ENCODE data around the gene ZNF48. TPM values are rescaled to one million over a fixed set of nuclear protein-coding genes. Genes with fewer than 3 reads are reported as not detected.
A peak's percentile ranks its signal among the peaks of the same experiment; 100 is the strongest.

ZNF48 gene
- polyA plus RNA-seq (2013, experiment 1 of 4), result 45.3 TPM
- polyA plus RNA-seq (2013, experiment 2 of 4), result 53.1 TPM
- 34.0 TPM for polyA plus RNA-seq (2013, experiment 3 of 4)
- 39.1 TPM for polyA plus RNA-seq (2013, experiment 4 of 4)

GRCh38 chr16:30395155-30395991, at the start of gene ZNF48:
Gene ZNF48 (plus strand): TSS chr16:30395420. CDS start chr16:30395795, 375 bp downstream.
- Histone ChIP-seq H3K4me3 (ENCODE audit: insufficient read depth, low read depth, low read length) (peak within 1 kb of the TSS; percentile 96), H3K27ac (ENCODE audit: insufficient read depth, low read depth, low read length, poor library complexity, severe bottlenecking) (peak within 1 kb of the TSS; percentile 99), H3K4me1 (ENCODE audit: control insufficient read depth, insufficient read depth, low read length) (peaks cover 37% of the 10 kb centered on the region), H3K36me3 (ENCODE audit: control insufficient read depth, insufficient read depth, low read length) (peaks cover 14% of the 10 kb centered on the region), H3K27me3 (ENCODE audit: control insufficient read depth, insufficient read depth, low read length, poor library complexity, severe bottlenecking) (no peaks in the 10 kb centered on the region), H3K9me3 (ENCODE audit: control insufficient read depth, low read length) (no peaks in the 10 kb centered on the region)
- WGBS, 2 experiments, result 0% methylated on average over 103 of the region's 103 CpGs

GRCh38 chr16:30346286-30346685, 48.9 kb upstream of the ZNF48 start:
- H3K9me3 ChIP-seq (ENCODE audit: control insufficient read depth, low read length), result no peaks in the 10 kb centered on the region
- H3K27ac ChIP-seq (ENCODE audit: insufficient read depth, low read depth, low read length, poor library complexity, severe bottlenecking), result no peak overlapping the region
- H3K4me1 ChIP-seq (ENCODE audit: control insufficient read depth, insufficient read depth, low read length), result no peaks in the 10 kb centered on the region
- no peaks in the 10 kb centered on the region for H3K27me3 ChIP-seq (ENCODE audit: control insufficient read depth, insufficient read depth, low read length, poor library complexity, severe bottlenecking)
- 89 to 95% methylated on average over 3 of the region's 3 CpGs for WGBS, 2 experiments
- H3K4me3 ChIP-seq (ENCODE audit: insufficient read depth, low read depth, low read length), result no peak overlapping the region
- H3K36me3 ChIP-seq (ENCODE audit: control insufficient read depth, insufficient read depth, low read length), result peaks cover 7% of the 10 kb centered on the region

GRCh38 chr16:30348113-30348512, 47.1 kb upstream of the ZNF48 start:
- WGBS, 2 experiments, result 93% methylated on average over 8 of the region's 8 CpGs

GRCh38 chr16:30348929-30349328, 46.3 kb upstream of the ZNF48 start:
- Histone ChIP-seq H3K27me3 (ENCODE audit: control insufficient read depth, insufficient read depth, low read length, poor library complexity, severe bottlenecking) (no peaks in the 10 kb centered on the region), H3K36me3 (ENCODE audit: control insufficient read depth, insufficient read depth, low read length) (peaks cover 32% of the 10 kb centered on the region), H3K27ac (ENCODE audit: insufficient read depth, low read depth, low read length, poor library complexity, severe bottlenecking) (no peak overlapping the region), H3K4me3 (ENCODE audit: insufficient read depth, low read depth, low read length) (no peak overlapping the region), H3K9me3 (ENCODE audit: control insufficient read depth, low read length) (no peaks in the 10 kb centered on the region), H3K4me1 (ENCODE audit: control insufficient read depth, insufficient read depth, low read length) (no peaks in the 10 kb centered on the region)
- WGBS, 2 experiments, result 98 to 99% methylated on average over 6 to 7 of the region's 7 CpGs

More at GRCh38 chr16:30348113-30348512, 47.1 kb upstream of the ZNF48 start:
- Histone ChIP-seq H3K36me3 (ENCODE audit: control insufficient read depth, insufficient read depth, low read length) (peaks cover 24% of the 10 kb centered on the region), H3K27me3 (ENCODE audit: control insufficient read depth, insufficient read depth, low read length, poor library complexity, severe bottlenecking) (no peaks in the 10 kb centered on the region), H3K4me3 (ENCODE audit: insufficient read depth, low read depth, low read length) (no peak overlapping the region), H3K27ac (ENCODE audit: insufficient read depth, low read depth, low read length, poor library complexity, severe bottlenecking) (no peak overlapping the region), H3K9me3 (ENCODE audit: control insufficient read depth, low read length) (no peaks in the 10 kb centered on the region), H3K4me1 (ENCODE audit: control insufficient read depth, insufficient read depth, low read length) (no peaks in the 10 kb centered on the region)

- no peak overlapping the region for H3K27ac ChIP-seq (ENCODE audit: insufficient read depth, low read depth, low read length, poor library complexity, severe bottlenecking)
- H3K36me3 ChIP-seq (ENCODE audit: control insufficient read depth, insufficient read depth, low read length), result peaks cover 32% of the 10 kb centered on the region
- 97 to 98% methylated on average over 3 of the region's 3 CpGs for WGBS, 2 experiments
- H3K4me3 ChIP-seq (ENCODE audit: insufficient read depth, low read depth, low read length), result no peak overlapping the region
- H3K9me3 ChIP-seq (ENCODE audit: control insufficient read depth, low read length), result no peaks in the 10 kb centered on the region
- H3K27me3 ChIP-seq (ENCODE audit: control insufficient read depth, insufficient read depth, low read length, poor library complexity, severe bottlenecking), result no peaks in the 10 kb centered on the region
- H3K4me1 ChIP-seq (ENCODE audit: control insufficient read depth, insufficient read depth, low read length), result no peaks in the 10 kb centered on the region
These were observed 45.5 kb upstream of the ZNF48 start for GRCh38 chr16:30349675-30350074.

- H3K4me3 ChIP-seq (ENCODE audit: insufficient read depth, low read depth, low read length), result no peak overlapping the region
- peaks cover 32% of the 10 kb centered on the region for H3K36me3 ChIP-seq (ENCODE audit: control insufficient read depth, insufficient read depth, low read length)
- H3K27ac ChIP-seq (ENCODE audit: insufficient read depth, low read depth, low read length, poor library complexity, severe bottlenecking), result no peak overlapping the region
- no peaks in the 10 kb centered on the region for H3K9me3 ChIP-seq (ENCODE audit: control insufficient read depth, low read length)
- WGBS, 2 experiments, result 94 to 96% methylated on average over 3 of the region's 3 CpGs
- no peaks in the 10 kb centered on the region for H3K4me1 ChIP-seq (ENCODE audit: control insufficient read depth, insufficient read depth, low read length)
- no peaks in the 10 kb centered on the region for H3K27me3 ChIP-seq (ENCODE audit: control insufficient read depth, insufficient read depth, low read length, poor library complexity, severe bottlenecking)
These were observed 44.9 kb upstream of the ZNF48 start for GRCh38 chr16:30350134-30350871.

- Histone ChIP-seq H3K4me1 (ENCODE audit: control insufficient read depth, insufficient read depth, low read length) (no peaks in the 10 kb centered on the region), H3K4me3 (ENCODE audit: insufficient read depth, low read depth, low read length) (no peak overlapping the region), H3K9me3 (ENCODE audit: control insufficient read depth, low read length) (no peaks in the 10 kb centered on the region), H3K27me3 (ENCODE audit: control insufficient read depth, insufficient read depth, low read length, poor library complexity, severe bottlenecking) (no peaks in the 10 kb centered on the region), H3K27ac (ENCODE audit: insufficient read depth, low read depth, low read length, poor library complexity, severe bottlenecking) (no peak overlapping the region), H3K36me3 (ENCODE audit: control insufficient read depth, insufficient read depth, low read length) (peaks cover 32% of the 10 kb centered on the region)
- WGBS, 2 experiments, result 95 to 96% methylated on average over 15 of the region's 15 CpGs
These were observed 44.2 kb upstream of the ZNF48 start for GRCh38 chr16:30351001-30351441.

GRCh38 chr16:30351586-30352419, 43.4 kb upstream of the ZNF48 start:
- Histone ChIP-seq H3K9me3 (ENCODE audit: control insufficient read depth, low read length) (no peaks in the 10 kb centered on the region), H3K4me3 (ENCODE audit: insufficient read depth, low read depth, low read length) (no peak overlapping the region), H3K36me3 (ENCODE audit: control insufficient read depth, insufficient read depth, low read length) (peaks cover 32% of the 10 kb centered on the region), H3K27me3 (ENCODE audit: control insufficient read depth, insufficient read depth, low read length, poor library complexity, severe bottlenecking) (no peaks in the 10 kb centered on the region), H3K27ac (ENCODE audit: insufficient read depth, low read depth, low read length, poor library complexity, severe bottlenecking) (no peak overlapping the region), H3K4me1 (ENCODE audit: control insufficient read depth, insufficient read depth, low read length) (no peaks in the 10 kb centered on the region)
- WGBS, 2 experiments, result 95% methylated on average over 11 of the region's 11 CpGs

GRCh38 chr16:30352488-30353401, 42.5 kb upstream of the ZNF48 start:
- H3K4me3 ChIP-seq (ENCODE audit: insufficient read depth, low read depth, low read length), result no peak overlapping the region
- H3K36me3 ChIP-seq (ENCODE audit: control insufficient read depth, insufficient read depth, low read length), result peaks cover 32% of the 10 kb centered on the region
- 92 to 93% methylated on average over 14 of the region's 14 CpGs for WGBS, 2 experiments

More at GRCh38 chr16:30352488-30353401, 42.5 kb upstream of the ZNF48 start:
- H3K27ac ChIP-seq (ENCODE audit: insufficient read depth, low read depth, low read length, poor library complexity, severe bottlenecking), result no peak overlapping the region
- H3K9me3 ChIP-seq (ENCODE audit: control insufficient read depth, low read length), result no peaks in the 10 kb centered on the region
- no peaks in the 10 kb centered on the region for H3K27me3 ChIP-seq (ENCODE audit: control insufficient read depth, insufficient read depth, low read length, poor library complexity, severe bottlenecking)
- H3K4me1 ChIP-seq (ENCODE audit: control insufficient read depth, insufficient read depth, low read length), result no peaks in the 10 kb centered on the region
